ENCODE results near the gene UGT1A8.

UGT1A8 gene

DNA sequence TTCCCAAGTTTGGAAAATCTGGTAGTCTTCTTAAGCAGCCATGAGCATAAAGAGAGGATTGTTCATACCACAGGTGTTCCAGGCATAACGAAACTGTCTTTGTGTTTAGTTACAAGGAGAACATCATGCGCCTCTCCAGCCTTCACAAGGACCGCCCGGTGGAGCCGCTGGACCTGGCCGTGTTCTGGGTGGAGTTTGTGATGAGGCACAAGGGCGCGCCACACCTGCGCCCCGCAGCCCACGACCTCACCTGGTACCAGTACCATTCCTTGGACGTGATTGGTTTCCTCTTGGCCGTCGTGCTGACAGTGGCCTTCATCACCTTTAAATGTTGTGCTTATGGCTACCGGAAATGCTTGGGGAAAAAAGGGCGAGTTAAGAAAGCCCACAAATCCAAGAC is 154.7 kb downstream of the UGT1A8 start:
- no peaks in the 10 kb centered on the region for H3K36me3 ChIP-seq (ENCODE audit: control insufficient read depth in 4 of 4, insufficient read depth in 4 of 4, low read length in 3 of 4)
- 95% methylated on average over 10 of the region's 16 CpGs for WGBS (ENCODE audit: insufficient coverage)
- POLR2A ChIA-PET = no interaction called here

DNA sequence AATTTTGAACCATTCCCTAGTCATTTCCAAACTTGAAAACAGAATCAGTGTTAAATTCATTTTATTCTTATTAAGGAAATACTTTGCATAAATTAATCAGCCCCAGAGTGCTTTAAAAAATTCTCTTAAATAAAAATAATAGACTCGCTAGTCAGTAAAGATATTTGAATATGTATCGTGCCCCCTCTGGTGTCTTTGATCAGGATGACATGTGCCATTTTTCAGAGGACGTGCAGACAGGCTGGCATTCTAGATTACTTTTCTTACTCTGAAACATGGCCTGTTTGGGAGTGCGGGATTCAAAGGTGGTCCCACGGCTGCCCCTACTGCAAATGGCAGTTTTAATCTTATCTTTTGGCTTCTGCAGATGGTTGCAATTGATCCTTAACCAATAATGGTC is 155.2 kb downstream of the UGT1A8 start:
- no peak for DNase-seq
- Histone ChIP-seq H3K4me1 (ENCODE audit: control extremely low read depth in 1 of 4, control insufficient read depth in 4 of 4, insufficient read depth in 4 of 4, low read length in 3 of 4) (no peaks in the 10 kb centered on the region), H3K36me3 (ENCODE audit: control insufficient read depth in 4 of 4, insufficient read depth in 4 of 4, low read length in 3 of 4) (no peaks in the 10 kb centered on the region), H3K9me3 (ENCODE audit: control extremely low read depth in 1 of 5, control insufficient read depth in 4 of 5, insufficient read depth in 2 of 5, low read depth in 1 of 5, low read length in 4 of 5) (peaks cover 0 to 11% (median 2%) of the 10 kb centered on the region in 5 experiments), H3K27ac (ENCODE audit: insufficient read depth in 1 of 2, low read depth in 1 of 2, low read length in 2 of 2, poor library complexity in 1 of 2, severe bottlenecking in 2 of 2) (no peak overlapping the region), H3K4me3 (ENCODE audit: control insufficient read depth in 1 of 7, extremely low read depth in 1 of 7, insufficient read depth in 4 of 7, low read depth in 2 of 7, low read length in 6 of 7) (no peak overlapping the region), H3K27me3 (replicated peaks in 2 of 5; ENCODE audit: control insufficient read depth in 4 of 5, insufficient read depth in 5 of 5, low read length in 4 of 5) (peaks cover 0 to 5% (median 2%) of the 10 kb centered on the region in 5 experiments)
- 77% methylated on average over 5 of the region's 5 CpGs for WGBS (ENCODE audit: insufficient coverage)
- ChIA-PET POLR2A (no interaction called here), CTCF (no interaction called here)

More for the DNA sequence above, 154.7 kb downstream of the UGT1A8 start:
- H3K4me3 ChIP-seq (ENCODE audit: control insufficient read depth in 1 of 7, extremely low read depth in 1 of 7, insufficient read depth in 4 of 7, low read depth in 2 of 7, low read length in 6 of 7) = no peak overlapping the region
- H3K27ac ChIP-seq (ENCODE audit: insufficient read depth in 1 of 2, low read depth in 1 of 2, low read length in 2 of 2, poor library complexity in 1 of 2, severe bottlenecking in 2 of 2) = no peak overlapping the region
- DNase-seq = no peak
- no peaks in the 10 kb centered on the region for H3K4me1 ChIP-seq (ENCODE audit: control extremely low read depth in 1 of 4, control insufficient read depth in 4 of 4, insufficient read depth in 4 of 4, low read length in 3 of 4)
- peaks cover 0 to 5% (median 2%) of the 10 kb centered on the region in 5 experiments for H3K27me3 ChIP-seq (replicated peaks in 2 of 5; ENCODE audit: control insufficient read depth in 4 of 5, insufficient read depth in 5 of 5, low read length in 4 of 5)
- CTCF ChIA-PET = no interaction called here
- peaks cover 0 to 8% (median 2%) of the 10 kb centered on the region in 5 experiments for H3K9me3 ChIP-seq (ENCODE audit: control extremely low read depth in 1 of 5, control insufficient read depth in 4 of 5, insufficient read depth in 2 of 5, low read depth in 1 of 5, low read length in 4 of 5)

DNA sequence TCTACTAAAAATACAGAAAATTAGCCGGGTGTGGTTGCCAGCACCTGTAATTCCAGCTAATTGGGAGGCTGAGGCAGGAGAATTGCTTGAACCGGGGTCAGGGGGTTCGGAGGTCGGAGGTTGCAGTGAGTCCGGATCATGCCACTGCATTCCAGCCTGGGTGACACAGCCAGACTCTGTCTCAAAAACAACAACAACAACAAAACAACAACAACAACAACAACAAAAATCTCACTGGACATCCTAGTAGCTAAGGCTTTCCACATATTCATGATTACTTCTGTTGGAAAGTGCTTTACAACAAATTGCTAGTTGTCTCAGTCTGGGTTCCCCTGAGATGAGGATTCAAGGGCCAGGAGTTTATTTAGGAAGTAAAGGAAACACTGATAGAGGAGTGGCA is 156.4 kb downstream of the UGT1A8 start:
- no peaks in the 10 kb centered on the region for H3K36me3 ChIP-seq (ENCODE audit: control insufficient read depth in 4 of 4, insufficient read depth in 4 of 4, low read length in 3 of 4)
- peaks cover 0 to 11% (median 2%) of the 10 kb centered on the region in 5 experiments for H3K9me3 ChIP-seq (ENCODE audit: control extremely low read depth in 1 of 5, control insufficient read depth in 4 of 5, insufficient read depth in 2 of 5, low read depth in 1 of 5, low read length in 4 of 5)
- peaks cover 0 to 7% (median 2%) of the 10 kb centered on the region in 5 experiments for H3K27me3 ChIP-seq (replicated peaks in 2 of 5; ENCODE audit: control insufficient read depth in 4 of 5, insufficient read depth in 5 of 5, low read length in 4 of 5)
- DNase-seq = no peak
- H3K4me1 ChIP-seq (ENCODE audit: control extremely low read depth in 1 of 4, control insufficient read depth in 4 of 4, insufficient read depth in 4 of 4, low read length in 3 of 4) = no peaks in the 10 kb centered on the region
- ChIA-PET CTCF (no interaction called here), POLR2A (no interaction called here)
- 100% methylated on average over 1 of the region's 5 CpGs for WGBS (ENCODE audit: insufficient coverage)
- no peak overlapping the region for H3K27ac ChIP-seq (ENCODE audit: insufficient read depth in 1 of 2, low read depth in 1 of 2, low read length in 2 of 2, poor library complexity in 1 of 2, severe bottlenecking in 2 of 2)
- H3K4me3 ChIP-seq (ENCODE audit: control insufficient read depth in 1 of 7, extremely low read depth in 1 of 7, insufficient read depth in 4 of 7, low read depth in 2 of 7, low read length in 6 of 7) = no peak overlapping the region

DNA sequence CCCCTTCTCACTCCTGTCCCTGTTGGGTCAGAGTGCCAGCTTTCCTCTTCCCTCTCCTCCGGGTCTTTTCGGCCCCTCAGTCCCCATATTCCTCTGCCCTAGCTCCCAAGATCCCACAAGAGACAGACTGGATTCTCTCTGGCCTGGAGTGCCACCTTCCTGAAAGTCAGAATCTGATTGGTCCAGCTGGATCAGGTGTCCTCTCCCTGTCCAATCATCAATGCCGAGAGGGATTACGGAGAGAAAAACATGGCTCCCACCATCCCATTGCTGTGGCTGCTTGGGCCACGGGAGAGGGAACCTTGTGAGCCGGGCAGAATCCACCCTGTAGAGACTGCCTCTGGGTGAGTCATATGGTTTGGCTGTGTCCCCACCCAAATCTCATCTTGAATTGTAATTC is 158.0 kb downstream of the UGT1A8 start:
- peaks cover 0 to 7% (median 2%) of the 10 kb centered on the region in 5 experiments for H3K27me3 ChIP-seq (replicated peaks in 2 of 5; ENCODE audit: control insufficient read depth in 4 of 5, insufficient read depth in 5 of 5, low read length in 4 of 5)
- no peak for DNase-seq
- no peaks in the 10 kb centered on the region for H3K36me3 ChIP-seq (ENCODE audit: control insufficient read depth in 4 of 4, insufficient read depth in 4 of 4, low read length in 3 of 4)
- POLR2A ChIA-PET = no interaction called here
- CTCF ChIA-PET = no interaction called here
- no peaks in the 10 kb centered on the region for H3K4me1 ChIP-seq (ENCODE audit: control extremely low read depth in 1 of 4, control insufficient read depth in 4 of 4, insufficient read depth in 4 of 4, low read length in 3 of 4)
- no peak overlapping the region for H3K27ac ChIP-seq (ENCODE audit: insufficient read depth in 1 of 2, low read depth in 1 of 2, low read length in 2 of 2, poor library complexity in 1 of 2, severe bottlenecking in 2 of 2)
- H3K9me3 ChIP-seq (ENCODE audit: control extremely low read depth in 1 of 5, control insufficient read depth in 4 of 5, insufficient read depth in 2 of 5, low read depth in 1 of 5, low read length in 4 of 5) = peaks cover 0 to 14% (median 2%) of the 10 kb centered on the region in 5 experiments
- no peak overlapping the region for H3K4me3 ChIP-seq (ENCODE audit: control insufficient read depth in 1 of 7, extremely low read depth in 1 of 7, insufficient read depth in 4 of 7, low read depth in 2 of 7, low read length in 6 of 7)
- WGBS (ENCODE audit: insufficient coverage) = 94% methylated on average over 5 of the region's 6 CpGs

DNA sequence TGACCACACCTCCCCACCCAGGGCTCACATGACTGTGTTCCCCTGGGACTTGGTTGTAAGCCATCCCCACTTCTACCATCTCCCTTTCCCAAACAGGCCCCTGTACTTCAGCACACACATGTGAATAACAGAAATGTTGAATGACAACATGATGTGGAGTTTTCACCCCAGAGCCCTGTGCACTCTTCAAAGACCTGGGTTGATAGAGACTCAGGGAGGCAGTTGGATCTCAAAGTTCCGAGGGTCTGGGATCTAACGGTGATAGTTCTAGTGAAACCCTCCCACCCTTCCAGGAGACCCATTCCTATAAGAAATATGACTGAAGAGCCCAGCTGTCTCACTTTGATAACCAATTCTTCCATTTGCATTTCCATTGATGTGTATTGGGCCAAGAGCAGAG is 160.6 kb downstream of the UGT1A8 start, which contains the start of gene MROH2A:
Gene MROH2A (plus strand): TSS at position 301 of the 400 bp plus-strand sequence. CDS start 1,029 bp downstream, outside the sequence.
- WGBS (ENCODE audit: insufficient coverage) = 100% methylated on average over 1 of the region's 2 CpGs
- no peak within 1 kb of the TSS for H3K27ac ChIP-seq (ENCODE audit: insufficient read depth in 1 of 2, low read depth in 1 of 2, low read length in 2 of 2, poor library complexity in 1 of 2, severe bottlenecking in 2 of 2)
- H3K4me1 ChIP-seq (ENCODE audit: control extremely low read depth in 1 of 4, control insufficient read depth in 4 of 4, insufficient read depth in 4 of 4, low read length in 3 of 4) = no peaks in the 10 kb centered on the region
- POLR2A ChIA-PET = no interaction called here
- H3K36me3 ChIP-seq (ENCODE audit: control insufficient read depth in 4 of 4, insufficient read depth in 4 of 4, low read length in 3 of 4) = no peaks in the 10 kb centered on the region
- no peak within 1 kb of the TSS for H3K4me3 ChIP-seq (ENCODE audit: control insufficient read depth in 1 of 7, extremely low read depth in 1 of 7, insufficient read depth in 4 of 7, low read depth in 2 of 7, low read length in 6 of 7)
- no peak for DNase-seq
- peaks cover 0 to 3% (median 0%) of the 10 kb centered on the region in 5 experiments for H3K27me3 ChIP-seq (replicated peaks in 2 of 5; ENCODE audit: control insufficient read depth in 4 of 5, insufficient read depth in 5 of 5, low read length in 4 of 5)
- H3K9me3 ChIP-seq (ENCODE audit: control extremely low read depth in 1 of 5, control insufficient read depth in 4 of 5, insufficient read depth in 2 of 5, low read depth in 1 of 5, low read length in 4 of 5) = peaks cover 0 to 14% (median 2%) of the 10 kb centered on the region in 5 experiments
- CTCF ChIA-PET = no interaction called here

DNA sequence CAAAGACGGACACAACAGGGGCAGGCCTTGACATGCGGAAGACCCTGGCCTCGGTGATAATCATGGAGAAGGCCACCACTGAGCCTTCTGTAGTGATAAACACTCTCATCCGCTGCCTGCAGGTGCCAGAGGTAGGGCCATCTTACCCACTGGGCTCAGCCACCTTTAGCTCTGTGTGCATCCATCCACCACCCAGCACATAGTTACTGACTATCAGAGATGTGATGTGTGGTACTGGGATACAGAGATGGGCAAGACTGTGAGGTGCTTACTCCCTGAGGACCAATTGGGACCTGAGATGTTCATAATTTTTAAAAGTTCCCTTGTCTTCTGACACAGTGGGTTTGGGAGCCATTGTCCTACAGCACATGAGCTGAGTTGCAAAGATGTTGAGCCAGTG is 162.3 kb downstream of the UGT1A8 start:
- H3K27ac ChIP-seq (ENCODE audit: insufficient read depth in 1 of 2, low read depth in 1 of 2, low read length in 2 of 2, poor library complexity in 1 of 2, severe bottlenecking in 2 of 2) = no peak overlapping the region
- H3K27me3 ChIP-seq (replicated peaks in 2 of 5; ENCODE audit: control insufficient read depth in 4 of 5, insufficient read depth in 5 of 5, low read length in 4 of 5) = peaks cover 0 to 3% (median 0%) of the 10 kb centered on the region in 5 experiments
- peaks cover 0 to 14% (median 2%) of the 10 kb centered on the region in 5 experiments for H3K9me3 ChIP-seq (ENCODE audit: control extremely low read depth in 1 of 5, control insufficient read depth in 4 of 5, insufficient read depth in 2 of 5, low read depth in 1 of 5, low read length in 4 of 5)
- WGBS (ENCODE audit: insufficient coverage) = 100% methylated on average over 2 of the region's 4 CpGs
- H3K36me3 ChIP-seq (ENCODE audit: control insufficient read depth in 4 of 4, insufficient read depth in 4 of 4, low read length in 3 of 4) = no peaks in the 10 kb centered on the region
- no peaks in the 10 kb centered on the region for H3K4me1 ChIP-seq (ENCODE audit: control extremely low read depth in 1 of 4, control insufficient read depth in 4 of 4, insufficient read depth in 4 of 4, low read length in 3 of 4)
- CTCF ChIA-PET = interaction anchor here (0.8 kb wide), 1 partner anchor 69 kb away, joined by 3 read pairs; no protein-coding TSS in a partner anchor
- H3K4me3 ChIP-seq (ENCODE audit: control insufficient read depth in 1 of 7, extremely low read depth in 1 of 7, insufficient read depth in 4 of 7, low read depth in 2 of 7, low read length in 6 of 7) = no peak overlapping the region
- POLR2A ChIA-PET = no interaction called here
- no peak for DNase-seq

DNA sequence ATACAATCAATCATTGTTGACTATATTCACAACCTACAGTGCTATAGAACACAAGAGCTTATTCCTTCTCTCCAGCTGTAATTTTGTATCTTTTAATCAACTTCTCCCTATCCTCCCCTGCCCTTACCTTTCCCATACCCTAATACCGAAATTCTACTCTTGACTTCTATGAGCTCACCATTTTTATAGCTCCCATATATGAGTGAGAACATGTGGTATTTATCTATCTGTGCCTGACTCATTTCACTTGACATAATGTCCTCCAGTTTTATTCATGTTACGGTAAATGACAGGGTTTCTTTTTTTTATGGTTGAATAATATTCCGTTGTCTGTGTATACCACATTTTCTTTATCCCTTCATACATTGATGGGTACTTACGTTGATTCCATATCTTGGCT is 163.3 kb downstream of the UGT1A8 start:
- no CpG with 5 or more reads among the region's 4 CpGs for WGBS (ENCODE audit: insufficient coverage)
- ChIA-PET CTCF (no interaction called here), POLR2A (no interaction called here)
- DNase-seq = no peak
- Histone ChIP-seq H3K4me1 (ENCODE audit: control extremely low read depth in 1 of 4, control insufficient read depth in 4 of 4, insufficient read depth in 4 of 4, low read length in 3 of 4) (no peaks in the 10 kb centered on the region), H3K4me3 (ENCODE audit: control insufficient read depth in 1 of 7, extremely low read depth in 1 of 7, insufficient read depth in 4 of 7, low read depth in 2 of 7, low read length in 6 of 7) (no peak overlapping the region), H3K9me3 (ENCODE audit: control extremely low read depth in 1 of 5, control insufficient read depth in 4 of 5, insufficient read depth in 2 of 5, low read depth in 1 of 5, low read length in 4 of 5) (peaks cover 0 to 10% (median 3%) of the 10 kb centered on the region in 5 experiments), H3K27me3 (replicated peaks in 2 of 5; ENCODE audit: control insufficient read depth in 4 of 5, insufficient read depth in 5 of 5, low read length in 4 of 5) (peaks cover 0 to 3% (median 0%) of the 10 kb centered on the region in 5 experiments), H3K36me3 (ENCODE audit: control insufficient read depth in 4 of 4, insufficient read depth in 4 of 4, low read length in 3 of 4) (no peaks in the 10 kb centered on the region), H3K27ac (ENCODE audit: insufficient read depth in 1 of 2, low read depth in 1 of 2, low read length in 2 of 2, poor library complexity in 1 of 2, severe bottlenecking in 2 of 2) (no peak overlapping the region)

Data from common myeloid progenitor, CD34-positive (primary cell).